Activated T-helper 2 cell treated with anti-CD3 and anti-CD28 coated beads, Interferon-gamma antibody, Interleukin-2, Interleukin-4, amounts not matched to agents 10 μg/mL and 5 μg/mL and 100 μg/mL, durations not matched to agents 14 hours and 24 hours and 36 hours (primary cell): ENCODE measurements around the gene MOV10L1. TPM values are rescaled to one million over a fixed set of nuclear protein-coding genes. Genes with fewer than 3 reads are reported as not detected.
"Not testable (repeated sequence)": the region's sequence is repeated elsewhere in the genome, so short reads cannot be mapped to it uniquely, and the experiment has no call there.

Source experiments
- DNase-seq: peaks from one replicate; pipeline ENCODE4 v3.0.0; 2021; ENCODE audit warnings: low spot score
- H3K27ac Mint-ChIP-seq: one replicate; pipeline ENCODE4 v1.8.0; 2021; ENCODE audit warnings: mixed read lengths
- H3K27me3 Mint-ChIP-seq: one replicate; pipeline ENCODE4 v1.8.0; 2021; ENCODE audit warnings: low read depth, mixed read lengths
- H3K36me3 Mint-ChIP-seq: one replicate; pipeline ENCODE4 v1.8.0; 2021; ENCODE audit warnings: low read depth, mixed read lengths
- H3K4me1 Mint-ChIP-seq: one replicate; pipeline ENCODE4 v1.8.0; 2021; ENCODE audit warnings: low read depth, mixed read lengths
- H3K4me3 Mint-ChIP-seq: one replicate; pipeline ENCODE4 v1.8.0; 2021; ENCODE audit warnings: low read depth, mild to moderate bottlenecking, moderate library complexity, mixed read lengths
- H3K9me3 Mint-ChIP-seq: one replicate; pipeline ENCODE4 v1.8.0; 2021; ENCODE audit warnings: mixed read lengths
- intact Hi-C: fragments of 100-400 bp; cut with micrococcal nuclease; formaldehyde crosslinking; loops from one replicate; pipeline ENCODE4 v1.15.1; 2023
- total RNA-seq: library from RNA; stranded (reverse); gene quantifications from 2 replicates; pipeline ENCODE4 v1.2.3, GENCODE V29; 2022

Gene MOV10L1
- total RNA-seq, 1 donor from 2014 or later: 0.07 TPM

- no peak for DNase-seq
- intact Hi-C loops: no loop called here
- no peak overlapping the region for H3K27ac Mint-ChIP-seq
- H3K36me3 Mint-ChIP-seq: no peaks in the 10 kb centered on the region
- H3K9me3 Mint-ChIP-seq: no peaks in the 10 kb centered on the region
- peaks cover 20% of the 10 kb centered on the region for H3K27me3 Mint-ChIP-seq
- no peaks in the 10 kb centered on the region for H3K4me1 Mint-ChIP-seq
- H3K4me3 Mint-ChIP-seq: no peak overlapping the region
Measured at GRCh38 chr22:50129121-50129736, 39.4 kb downstream of the MOV10L1 start.

DNA sequence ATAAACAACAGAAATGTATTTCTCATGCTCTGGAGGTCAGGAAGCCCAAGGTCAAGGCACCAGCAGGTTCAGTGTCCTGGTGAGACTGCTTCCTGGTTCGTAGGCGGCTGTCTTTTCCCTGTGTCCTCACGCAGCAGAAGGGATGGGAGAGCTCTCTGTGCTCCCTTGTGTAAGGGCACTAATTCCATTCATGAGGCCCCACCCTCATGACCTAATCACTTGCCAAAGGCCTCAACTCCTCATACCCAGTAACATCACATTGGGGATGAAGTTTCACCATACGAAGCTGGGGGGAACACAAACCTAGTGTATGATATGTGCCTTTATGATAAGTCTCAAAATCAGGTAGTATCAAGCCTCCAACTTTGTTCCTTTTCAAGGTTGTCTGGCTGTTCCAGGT, 42.1 kb downstream of the MOV10L1 start:
- Mint-ChIP-seq H3K36me3 (no peaks in the 10 kb centered on the region), H3K27me3 (peaks cover 30% of the 10 kb centered on the region), H3K4me1 (no peaks in the 10 kb centered on the region), H3K4me3 (no peak overlapping the region), H3K9me3 (no peaks in the 10 kb centered on the region), H3K27ac (no peak overlapping the region)
- DNase-seq: no peak
- intact Hi-C loops: no loop called here

- intact Hi-C loops: no loop called here
- Mint-ChIP-seq H3K27me3 (peaks cover 30% of the 10 kb centered on the region), H3K4me1 (no peaks in the 10 kb centered on the region), H3K4me3 (no peak overlapping the region), H3K27ac (no peak overlapping the region), H3K36me3 (no peaks in the 10 kb centered on the region), H3K9me3 (no peaks in the 10 kb centered on the region)
- DNase-seq: no peak
Measured at GRCh38 chr22:50134481-50134880, 44.7 kb downstream of the MOV10L1 start.

GRCh38 chr22:50136581-50137015, 46.8 kb downstream of the MOV10L1 start:
- peaks cover 25% of the 10 kb centered on the region for H3K27me3 Mint-ChIP-seq
- H3K4me1 Mint-ChIP-seq: no peaks in the 10 kb centered on the region
- H3K9me3 Mint-ChIP-seq: no peaks in the 10 kb centered on the region
- H3K36me3 Mint-ChIP-seq: no peaks in the 10 kb centered on the region
- intact Hi-C loops: no loop called here
- no peak overlapping the region for H3K4me3 Mint-ChIP-seq
- no peak overlapping the region for H3K27ac Mint-ChIP-seq
- DNase-seq: no peak

GRCh38 chr22:50137277-50137676, 47.5 kb downstream of the MOV10L1 start:
- not testable (repeated sequence) for DNase-seq, H3K4me1 Mint-ChIP-seq

DNA sequence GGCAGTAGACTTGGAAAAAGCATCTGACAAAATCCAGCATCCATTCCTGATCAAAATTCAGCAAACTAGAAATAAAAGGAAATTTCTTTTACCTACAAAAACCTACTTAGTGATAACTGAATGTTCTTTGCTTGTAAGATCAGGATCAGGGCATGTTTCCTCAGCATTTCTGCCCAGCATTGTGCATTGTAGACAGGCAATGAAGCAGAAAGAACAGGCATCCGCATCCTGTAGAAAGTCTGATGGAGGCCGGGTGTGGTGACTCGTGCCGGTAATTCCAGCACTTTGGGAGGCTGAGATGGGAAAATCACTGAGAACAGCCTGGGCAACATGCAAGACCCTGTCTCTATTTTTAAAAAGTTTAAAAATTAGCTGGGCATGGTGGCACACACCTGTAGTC, 48.2 kb downstream of the MOV10L1 start:
- Mint-ChIP-seq H3K27me3 (peaks cover 27% of the 10 kb centered on the region), H3K27ac (no peak overlapping the region)

More at GRCh38 chr22:50137277-50137676, 47.5 kb downstream of the MOV10L1 start:
- intact Hi-C loops, H3K27ac Mint-ChIP-seq, H3K36me3 Mint-ChIP-seq, H3K9me3 Mint-ChIP-seq, H3K4me3 Mint-ChIP-seq: not testable (repeated sequence)
- peaks cover 27% of the 10 kb centered on the region for H3K27me3 Mint-ChIP-seq

GRCh38 chr22:50138988-50139387, 49.2 kb downstream of the MOV10L1 start:
- Mint-ChIP-seq H3K27me3 (peaks cover 31% of the 10 kb centered on the region), H3K36me3 (no peaks in the 10 kb centered on the region), H3K9me3 (no peaks in the 10 kb centered on the region), H3K4me1 (no peaks in the 10 kb centered on the region), H3K27ac (no peak overlapping the region), H3K4me3 (no peak overlapping the region)
- DNase-seq: no peak
- intact Hi-C loops: no loop called here

More for the DNA sequence above, 48.2 kb downstream of the MOV10L1 start:
- intact Hi-C loops: no loop called here
- Mint-ChIP-seq H3K36me3 (no peaks in the 10 kb centered on the region), H3K4me3 (no peak overlapping the region), H3K4me1 (no peaks in the 10 kb centered on the region), H3K9me3 (no peaks in the 10 kb centered on the region)
- DNase-seq: no peak

DNA sequence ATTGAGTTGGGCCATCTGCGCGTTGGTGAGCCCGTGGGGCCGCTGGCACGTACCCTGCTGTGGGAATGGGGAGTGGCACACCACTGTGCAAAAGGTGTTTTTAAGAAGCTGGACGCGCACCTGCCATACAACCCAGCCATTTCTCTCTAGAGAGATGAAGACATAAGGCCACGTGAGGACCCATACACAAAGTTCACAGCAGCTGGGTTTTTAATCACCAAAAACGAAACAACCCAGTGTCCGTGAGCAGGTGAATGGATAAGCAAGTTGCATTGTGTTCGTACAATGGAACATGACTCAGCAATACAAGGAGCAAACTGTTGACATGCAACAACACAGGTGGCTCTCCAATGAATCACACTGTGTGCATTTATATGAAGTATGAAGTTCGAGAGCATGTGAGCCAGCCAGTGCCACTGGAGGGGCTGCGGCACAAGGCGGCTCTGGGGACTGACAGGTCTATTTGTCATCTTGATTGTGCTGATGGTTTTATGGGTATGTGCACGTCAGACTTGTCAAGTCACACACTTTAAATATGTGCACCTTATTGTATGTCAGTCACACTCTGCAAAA, 50.1 kb downstream of the MOV10L1 start:
- peaks cover 26% of the 10 kb centered on the region for H3K27me3 Mint-ChIP-seq
- intact Hi-C loops: no loop called here
- DNase-seq: no peak
- H3K9me3 Mint-ChIP-seq: no peaks in the 10 kb centered on the region
- H3K27ac Mint-ChIP-seq: no peak overlapping the region
- H3K4me1 Mint-ChIP-seq: no peaks in the 10 kb centered on the region
- no peak overlapping the region for H3K4me3 Mint-ChIP-seq
- no peaks in the 10 kb centered on the region for H3K36me3 Mint-ChIP-seq

GRCh38 chr22:50140615-50141014, 50.8 kb downstream of the MOV10L1 start:
- Mint-ChIP-seq H3K27ac (no peak overlapping the region), H3K4me3 (no peak overlapping the region), H3K4me1 (no peaks in the 10 kb centered on the region), H3K36me3 (no peaks in the 10 kb centered on the region), H3K27me3 (peaks cover 26% of the 10 kb centered on the region), H3K9me3 (no peaks in the 10 kb centered on the region)
- intact Hi-C loops: no loop called here
- no peak for DNase-seq

- H3K36me3 Mint-ChIP-seq: no peaks in the 10 kb centered on the region
- H3K4me1 Mint-ChIP-seq: no peaks in the 10 kb centered on the region
- H3K27ac Mint-ChIP-seq: no peak overlapping the region
- no peak overlapping the region for H3K4me3 Mint-ChIP-seq
- intact Hi-C loops: no loop called here
- peaks cover 21% of the 10 kb centered on the region for H3K27me3 Mint-ChIP-seq
- no peak for DNase-seq
- no peaks in the 10 kb centered on the region for H3K9me3 Mint-ChIP-seq
Measured at GRCh38 chr22:50141462-50141861, 51.7 kb downstream of the MOV10L1 start.

DNA sequence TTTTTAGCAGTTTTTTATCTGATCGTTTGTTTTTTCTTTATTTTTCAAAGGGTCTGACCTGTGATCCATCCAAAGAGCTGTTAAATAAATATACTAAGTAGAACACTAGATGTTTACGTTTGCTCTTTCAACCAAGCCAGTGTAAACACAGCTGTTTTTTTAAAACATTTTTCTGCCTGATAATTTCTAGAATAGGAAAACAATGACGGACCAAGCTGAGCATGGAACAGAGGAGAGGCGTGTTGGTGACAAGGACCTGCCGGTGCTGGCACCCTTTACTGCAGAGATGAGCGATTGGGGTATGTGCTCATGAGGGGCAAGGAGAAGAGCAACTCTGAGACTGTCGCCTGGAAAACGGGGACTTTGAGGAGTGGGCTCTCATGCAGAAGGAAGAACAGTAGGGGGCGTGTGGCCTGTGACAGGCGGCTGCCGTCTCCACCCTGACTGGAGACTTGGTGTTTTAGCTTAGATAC, 52.1 kb downstream of the MOV10L1 start:
- intact Hi-C loops: no loop called here
- no peak for DNase-seq
- Mint-ChIP-seq H3K9me3 (no peaks in the 10 kb centered on the region), H3K27me3 (peaks cover 18% of the 10 kb centered on the region), H3K27ac (no peak overlapping the region), H3K4me1 (no peaks in the 10 kb centered on the region), H3K4me3 (no peak overlapping the region), H3K36me3 (no peaks in the 10 kb centered on the region)

DNA sequence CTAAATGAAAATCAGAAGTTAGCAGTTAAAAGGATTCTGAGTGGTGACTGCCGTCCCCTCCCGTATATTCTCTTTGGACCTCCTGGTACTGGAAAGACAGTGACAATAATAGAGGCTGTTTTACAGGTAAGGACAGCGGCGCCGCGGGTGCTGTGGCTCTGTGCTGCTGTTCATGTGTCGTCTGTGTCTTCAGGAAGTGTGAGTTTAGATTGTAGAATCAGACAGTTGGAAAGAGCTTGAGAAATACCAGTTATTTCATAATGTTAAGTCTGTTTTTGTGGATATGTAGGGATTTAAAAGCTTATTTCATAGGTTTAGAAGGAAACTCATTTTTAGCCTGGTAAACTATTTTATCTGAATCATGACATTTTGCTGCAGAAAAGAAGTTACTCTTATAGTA, 53.3 kb downstream of the MOV10L1 start:
- intact Hi-C loops: no loop called here
- H3K4me3 Mint-ChIP-seq: no peak overlapping the region
- no peaks in the 10 kb centered on the region for H3K4me1 Mint-ChIP-seq
- H3K27me3 Mint-ChIP-seq: peaks cover 16% of the 10 kb centered on the region
- no peaks in the 10 kb centered on the region for H3K9me3 Mint-ChIP-seq
- H3K36me3 Mint-ChIP-seq: no peaks in the 10 kb centered on the region
- H3K27ac Mint-ChIP-seq: no peak overlapping the region
- no peak for DNase-seq

GRCh38 chr22:50144005-50144614, 54.3 kb downstream of the MOV10L1 start:
- H3K4me3 Mint-ChIP-seq: no peak overlapping the region
- H3K9me3 Mint-ChIP-seq: no peaks in the 10 kb centered on the region
- no peak for DNase-seq
- H3K36me3 Mint-ChIP-seq: no peaks in the 10 kb centered on the region
- H3K4me1 Mint-ChIP-seq: no peaks in the 10 kb centered on the region
- intact Hi-C loops: no loop called here
- no peak overlapping the region for H3K27ac Mint-ChIP-seq
- H3K27me3 Mint-ChIP-seq: peaks cover 16% of the 10 kb centered on the region
